ENCODE data around the gene PACS1.

PACS1 gene

DNA sequence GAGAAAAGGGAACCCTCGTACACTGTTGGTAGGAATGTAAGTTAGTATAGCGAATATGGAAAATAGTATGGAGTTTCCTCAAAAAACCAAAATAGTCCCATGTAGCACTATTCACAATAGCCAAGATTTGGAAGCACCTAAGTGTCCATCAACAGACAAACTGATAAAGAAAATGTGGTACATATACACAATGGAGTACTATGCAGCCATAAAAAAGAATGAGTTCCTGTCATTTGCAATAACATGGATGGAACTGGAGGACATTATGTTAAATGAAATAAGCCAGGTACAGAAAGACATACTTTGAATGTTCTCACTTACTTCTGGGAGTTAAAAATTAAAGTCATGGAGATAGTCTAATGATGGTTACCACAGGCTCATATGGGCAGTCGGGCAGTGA lies 134.3 kb downstream of the PACS1 start:
- TF ChIP-seq, protein P1, sequence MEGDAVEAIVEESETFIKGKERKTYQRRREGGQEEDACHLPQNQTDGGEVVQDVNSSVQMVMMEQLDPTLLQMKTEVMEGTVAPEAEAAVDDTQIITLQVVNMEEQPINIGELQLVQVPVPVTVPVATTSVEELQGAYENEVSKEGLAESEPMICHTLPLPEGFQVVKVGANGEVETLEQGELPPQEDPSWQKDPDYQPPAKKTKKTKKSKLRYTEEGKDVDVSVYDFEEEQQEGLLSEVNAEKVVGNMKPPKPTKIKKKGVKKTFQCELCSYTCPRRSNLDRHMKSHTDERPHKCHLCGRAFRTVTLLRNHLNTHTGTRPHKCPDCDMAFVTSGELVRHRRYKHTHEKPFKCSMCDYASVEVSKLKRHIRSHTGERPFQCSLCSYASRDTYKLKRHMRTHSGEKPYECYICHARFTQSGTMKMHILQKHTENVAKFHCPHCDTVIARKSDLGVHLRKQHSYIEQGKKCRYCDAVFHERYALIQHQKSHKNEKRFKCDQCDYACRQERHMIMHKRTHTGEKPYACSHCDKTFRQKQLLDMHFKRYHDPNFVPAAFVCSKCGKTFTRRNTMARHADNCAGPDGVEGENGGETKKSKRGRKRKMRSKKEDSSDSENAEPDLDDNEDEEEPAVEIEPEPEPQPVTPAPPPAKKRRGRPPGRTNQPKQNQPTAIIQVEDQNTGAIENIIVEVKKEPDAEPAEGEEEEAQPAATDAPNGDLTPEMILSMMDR (conservative IDR thresholded peaks at IDR 0.05; ENCODE audit: control insufficient read depth, insufficient read depth, low read depth, low read length) = no peak
- DNase-seq (ENCODE audit: low read depth) = no peak
- H3K4me3 ChIP-seq (ENCODE audit: control insufficient read depth, low read depth, low read length) = no peak overlapping the region

DNA sequence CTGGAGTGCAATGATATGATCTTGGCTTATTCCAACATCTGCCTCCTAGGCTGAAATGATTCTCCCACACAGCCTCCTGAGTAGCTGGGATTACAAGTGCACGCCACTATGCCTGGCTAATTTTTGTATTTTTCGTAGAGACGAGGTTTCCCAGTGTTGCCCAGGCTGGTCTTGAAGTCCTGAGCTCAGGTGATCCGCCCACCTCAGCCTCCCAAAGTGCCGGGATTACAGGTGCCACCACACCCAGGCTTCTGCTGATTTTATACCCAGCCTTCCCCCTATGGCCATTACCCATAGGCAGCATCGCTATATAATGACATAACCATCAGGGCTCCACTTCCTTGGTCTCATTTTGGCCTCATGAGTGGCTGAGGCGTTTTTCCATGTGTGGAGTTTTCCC lies 137.7 kb downstream of the PACS1 start:
- no peak overlapping the region for H3K4me3 ChIP-seq (ENCODE audit: control insufficient read depth, low read depth, low read length)
- TF ChIP-seq, protein P1 (conservative IDR thresholded peaks at IDR 0.05; ENCODE audit: control insufficient read depth, insufficient read depth, low read depth, low read length) = no peak
- no peak for DNase-seq (ENCODE audit: low read depth)

DNA sequence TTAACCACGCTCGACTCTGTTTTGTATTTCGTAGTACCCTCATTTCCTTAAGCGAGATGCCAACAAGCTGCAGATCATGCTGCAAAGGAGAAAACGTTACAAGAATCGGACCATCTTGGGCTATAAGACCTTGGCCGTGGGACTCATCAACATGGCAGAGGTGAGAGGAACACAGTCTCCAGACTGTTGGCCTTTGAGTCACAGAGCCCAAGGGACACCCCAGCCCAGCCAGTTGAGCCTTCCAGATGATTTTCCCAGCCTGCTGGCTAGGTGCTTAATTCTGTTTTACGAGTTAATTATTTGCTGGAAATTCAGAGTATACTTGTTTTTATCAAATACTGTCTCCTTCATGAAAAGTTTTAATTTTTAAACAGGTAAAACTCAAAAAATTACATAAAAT lies 141.0 kb downstream of the PACS1 start:
- no peak overlapping the region for H3K4me3 ChIP-seq (ENCODE audit: control insufficient read depth, low read depth, low read length)
- DNase-seq (ENCODE audit: low read depth) = no peak
- TF ChIP-seq, protein P1 (conservative IDR thresholded peaks at IDR 0.05; ENCODE audit: control insufficient read depth, insufficient read depth, low read depth, low read length) = no peak

DNA sequence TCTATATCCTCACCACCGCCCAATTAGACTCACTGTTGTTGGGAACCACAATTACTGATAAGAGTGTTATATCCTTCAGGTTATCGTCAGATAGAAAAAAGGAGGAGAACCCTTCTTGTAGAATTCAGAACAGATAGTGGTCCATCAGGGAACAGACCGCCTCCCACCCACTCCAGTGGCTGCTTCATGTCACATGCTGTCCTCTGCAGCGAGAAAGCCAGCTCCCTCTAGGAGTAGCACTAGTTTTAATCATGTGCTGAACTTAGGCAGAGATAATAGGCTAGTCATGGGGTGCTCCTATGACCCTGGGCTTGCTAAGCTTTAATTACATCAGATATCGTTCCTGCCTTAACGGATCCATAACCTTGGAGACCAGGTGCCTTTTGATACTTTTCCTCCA lies 146.8 kb downstream of the PACS1 start:
- no peak for DNase-seq (ENCODE audit: low read depth)
- TF ChIP-seq, protein P1 (conservative IDR thresholded peaks at IDR 0.05; ENCODE audit: control insufficient read depth, insufficient read depth, low read depth, low read length) = no peak
- H3K4me3 ChIP-seq (ENCODE audit: control insufficient read depth, low read depth, low read length) = no peak overlapping the region

DNA sequence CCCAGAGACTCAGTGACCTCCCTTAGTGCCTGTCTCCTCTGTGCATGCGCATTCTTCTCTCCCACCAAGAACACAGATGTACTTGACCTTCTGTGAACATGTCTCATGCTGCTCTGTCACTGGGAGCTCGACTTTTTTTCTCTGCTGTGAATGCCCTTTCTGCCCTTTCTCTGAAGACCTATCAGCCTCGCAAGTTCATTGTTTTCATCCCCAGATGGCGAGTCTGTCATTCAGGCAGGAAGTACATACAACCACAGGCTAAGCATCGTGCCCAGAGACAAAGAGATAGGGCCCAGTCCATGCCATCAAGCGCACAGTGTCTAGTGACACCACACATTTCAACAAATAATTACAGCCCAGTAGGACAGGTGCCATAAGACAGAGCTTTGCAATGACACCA lies 148.0 kb downstream of the PACS1 start:
- no peak overlapping the region for H3K4me3 ChIP-seq (ENCODE audit: control insufficient read depth, low read depth, low read length)
- no peak for DNase-seq (ENCODE audit: low read depth)
- TF ChIP-seq, protein P1 (conservative IDR thresholded peaks at IDR 0.05; ENCODE audit: control insufficient read depth, insufficient read depth, low read depth, low read length) = no peak

DNA sequence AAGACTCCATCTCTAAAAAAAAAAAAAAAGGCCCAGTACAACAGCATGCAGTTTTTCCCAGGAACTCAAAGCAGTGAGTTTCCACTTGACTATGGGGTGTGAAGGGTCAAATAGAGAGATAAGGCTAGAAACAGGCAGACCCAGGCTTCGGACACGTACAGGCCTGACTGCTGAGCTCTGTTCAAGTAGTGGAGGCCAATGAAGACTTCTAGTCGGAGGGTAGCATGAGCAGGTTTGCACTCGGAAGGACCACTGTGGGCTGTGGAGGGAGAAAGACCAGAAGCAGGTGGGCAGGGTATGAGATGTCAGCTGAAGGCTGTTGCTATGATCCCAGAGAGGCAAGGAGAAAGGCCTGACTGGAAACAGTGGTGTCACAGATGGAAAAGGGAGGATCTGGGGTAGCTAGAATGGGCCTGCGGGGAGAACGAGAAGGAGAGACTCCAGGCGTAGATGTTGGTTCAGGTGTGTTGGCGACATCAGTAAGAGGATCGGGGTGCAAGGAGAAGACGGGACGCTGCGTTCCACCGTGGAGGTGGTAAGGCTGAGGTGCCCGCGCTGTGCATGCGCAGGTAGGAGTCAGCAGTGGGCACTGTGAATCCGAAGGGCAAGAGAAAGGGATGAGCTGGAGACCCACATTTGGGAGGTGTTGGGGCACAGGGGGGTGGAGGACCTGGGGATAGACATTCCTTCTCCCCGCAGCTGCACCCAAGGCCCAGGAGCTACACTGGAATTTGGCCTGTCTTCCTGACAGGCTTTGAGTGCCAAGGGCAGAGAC lies 149.0 kb downstream of the PACS1 start:
- TF ChIP-seq, protein P1 (conservative IDR thresholded peaks at IDR 0.05; ENCODE audit: control insufficient read depth, insufficient read depth, low read depth, low read length) = no peak
- no peak overlapping the region for H3K4me3 ChIP-seq (ENCODE audit: control insufficient read depth, low read depth, low read length)
- DNase-seq (ENCODE audit: low read depth) = no peak

All from fibroblast of mammary gland (primary cell).